CD4-positive, alpha-beta T cell treated with Interleukin-15 for 1 hour (primary cell): ENCODE results near the gene ZFYVE26.
A peak's percentile ranks its signal among the peaks of the same experiment; 100 is the strongest.
"Not testable (repeated sequence)": the region's sequence is repeated elsewhere in the genome, so short reads cannot be mapped to it uniquely, and the experiment has no call there.

ENCODE experiments used
- DNase-seq: peaks from one replicate; pipeline ENCODE4 v3.0.0-alpha.2; 2020

Gene ZFYVE26

GRCh38 chr14:67704484-67705089 is 111.8 kb downstream of the ZFYVE26 start:
- peak; percentile 24 for DNase-seq

GRCh38 chr14:67703997-67704396 is 112.4 kb downstream of the ZFYVE26 start:
- DNase-seq = no peak

GRCh38 chr14:67701492-67701891 is 114.9 kb downstream of the ZFYVE26 start, which contains the start of gene RDH12:
RDH12 (plus strand) TSS chr14:67701886; CDS start chr14:67722643, 20,757 bp downstream.
- DNase-seq = not testable (repeated sequence)

GRCh38 chr14:67698179-67698578 is 118.2 kb downstream of the ZFYVE26 start:
- DNase-seq = no peak

GRCh38 chr14:67697006-67697405 is 119.4 kb downstream of the ZFYVE26 start:
- DNase-seq = no peak
